Activated CD4-positive, CD25-positive, alpha-beta regulatory T cell treated with anti-CD3 and anti-CD28 coated beads, Interleukin-2, amount 50 U/mL, for 24 hours (primary cell): ENCODE results near the gene FUCA1.

Experiments
- ATAC-seq, 2 donors: fragments of 150-1000 bp; cut with Tn5 transposase; one replicate each; pipeline ENCODE4 v1.10.0; 2021; ENCODE audit warnings: mild to moderate bottlenecking in 1 of 2, moderate library complexity in 1 of 2

FUCA1 gene

GRCh38 chr1:23800400-23801337, 67.4 kb downstream of the FUCA1 start, which contains the start of gene GALE:
GALE (minus strand) TSS chr1:23800754; CDS start chr1:23799007, 1,747 bp downstream.
- peak; percentile 92 for ATAC-seq

- no peak for ATAC-seq
Observed at GRCh38 chr1:23799570-23800399, 68.3 kb downstream of the FUCA1 start.

GRCh38 chr1:23799255-23799569, 68.9 kb downstream of the FUCA1 start:
- no peak for ATAC-seq

GRCh38 chr1:23798662-23799142, 69.4 kb downstream of the FUCA1 start:
- no peak for ATAC-seq

GRCh38 chr1:23797478-23798448, 70.3 kb downstream of the FUCA1 start:
- ATAC-seq, result no peak

- no peak for ATAC-seq
Observed at GRCh38 chr1:23796466-23797271, 71.4 kb downstream of the FUCA1 start.

- ATAC-seq, result no peak
Observed at GRCh38 chr1:23795676-23796465, 72.2 kb downstream of the FUCA1 start.
